CD4-positive, alpha-beta T cell treated with Interleukin-4 for 4 hours (primary cell): Measurements from ENCODE around the gene CYP3A4.
"Not testable (repeated sequence)": the region's sequence is repeated elsewhere in the genome, so short reads cannot be mapped to it uniquely, and the experiment has no call there.

Experiments used
- DNase-seq: peaks from one replicate; pipeline ENCODE4 v3.0.0-alpha.2; 2020

CYP3A4 gene

DNA sequence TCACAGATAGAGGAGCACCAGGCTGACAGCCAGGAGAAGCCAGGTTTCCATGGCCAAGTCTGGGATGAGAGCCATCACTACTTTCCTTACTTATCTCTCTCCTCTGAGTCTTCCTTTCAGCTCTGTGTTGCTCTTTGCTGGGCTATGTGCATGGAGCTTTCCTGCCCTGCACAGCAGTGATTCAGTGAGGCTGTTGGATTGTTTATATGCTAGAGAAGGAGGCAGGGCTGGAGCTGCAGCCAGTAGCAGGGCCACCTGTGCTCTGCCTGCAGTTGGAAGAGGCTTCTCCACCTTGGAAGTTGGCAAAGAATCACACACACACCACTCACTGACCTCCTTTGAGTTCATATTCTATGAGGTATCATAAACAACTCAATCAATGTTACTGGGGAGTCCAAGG, at the start of gene CYP3A4:
Gene CYP3A4 (minus strand): TSS at position 178 of the 400 bp plus-strand sequence. CDS start 103 bp downstream, at position 75.
- DNase-seq = no peak

DNA sequence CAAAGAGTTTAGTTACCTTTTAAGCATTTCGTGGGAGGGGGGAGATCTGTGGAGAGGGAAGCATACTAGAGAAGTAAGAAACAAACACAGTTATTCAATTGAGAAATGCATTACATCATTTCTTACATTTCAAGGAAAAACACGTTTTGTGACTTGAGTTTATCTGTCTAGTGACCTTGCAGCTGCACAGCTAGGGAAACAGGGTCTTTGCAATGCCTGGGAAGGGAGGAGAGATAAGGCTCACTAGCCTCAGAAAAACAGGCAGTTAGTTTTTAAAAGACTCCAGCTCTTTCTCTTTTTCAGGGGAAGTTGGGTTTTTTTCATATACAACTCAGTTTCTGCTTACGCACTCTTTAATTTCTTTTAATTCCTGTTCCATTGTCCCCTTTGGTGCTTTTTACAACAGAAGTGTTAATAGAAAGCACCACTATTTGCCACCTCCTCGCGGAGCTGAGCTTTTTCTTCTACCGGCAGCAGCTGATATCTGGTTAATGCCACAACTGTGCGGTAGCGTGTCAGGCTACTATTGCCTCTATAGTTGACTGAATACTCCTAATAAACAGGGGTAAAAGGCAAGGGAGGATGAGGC, 49.4 kb upstream of the CYP3A4 start:
- DNase-seq = no peak

DNA sequence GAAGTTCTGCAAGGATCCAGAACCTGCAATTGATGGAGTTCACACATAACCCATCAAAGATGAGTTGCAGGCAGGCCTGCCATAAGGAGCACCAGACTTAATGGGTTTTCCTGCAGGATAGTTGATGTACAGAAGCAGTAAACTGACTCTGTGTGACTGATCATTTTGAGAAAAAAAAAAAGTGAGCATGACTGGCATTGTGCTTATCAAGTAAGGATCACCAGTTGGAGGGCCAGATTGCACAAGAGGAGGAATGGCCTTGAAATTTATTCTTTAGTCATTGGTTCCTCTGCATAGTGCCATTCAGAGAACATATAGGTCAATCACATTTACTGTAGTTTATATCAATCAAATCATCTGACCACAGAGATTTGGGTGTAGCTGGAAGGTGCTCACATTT, 47.6 kb upstream of the CYP3A4 start:
- DNase-seq = no peak

DNA sequence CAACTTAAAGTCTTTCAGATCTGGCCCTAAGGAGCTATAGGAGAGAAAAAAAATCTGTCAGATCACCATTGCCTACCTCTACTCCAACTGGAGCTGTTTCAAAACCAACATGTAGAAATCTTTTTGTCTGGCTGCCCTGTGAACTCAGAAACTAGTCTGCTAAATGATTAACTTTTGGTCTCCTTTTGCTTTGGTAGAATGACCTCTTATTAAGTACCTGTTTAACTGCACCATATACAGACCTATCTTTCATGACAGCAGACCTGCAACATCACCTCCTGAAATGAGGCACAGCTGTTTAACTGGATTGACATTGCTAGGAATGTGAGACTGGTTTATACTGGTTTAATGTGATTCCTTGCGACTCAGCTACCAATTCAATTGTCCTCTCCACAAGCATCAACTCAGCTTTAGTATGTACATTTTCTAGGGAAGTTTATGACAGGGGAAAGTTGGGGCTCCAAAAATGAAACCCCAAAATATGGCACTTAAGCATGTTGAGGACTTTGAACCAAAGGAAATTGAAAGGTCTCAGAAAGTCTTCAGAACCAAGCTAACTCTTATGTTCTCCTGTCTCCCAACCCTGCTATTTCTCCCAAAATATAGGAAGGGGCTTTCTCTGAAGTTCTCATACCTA, 45.7 kb upstream of the CYP3A4 start:
- no peak for DNase-seq

DNA sequence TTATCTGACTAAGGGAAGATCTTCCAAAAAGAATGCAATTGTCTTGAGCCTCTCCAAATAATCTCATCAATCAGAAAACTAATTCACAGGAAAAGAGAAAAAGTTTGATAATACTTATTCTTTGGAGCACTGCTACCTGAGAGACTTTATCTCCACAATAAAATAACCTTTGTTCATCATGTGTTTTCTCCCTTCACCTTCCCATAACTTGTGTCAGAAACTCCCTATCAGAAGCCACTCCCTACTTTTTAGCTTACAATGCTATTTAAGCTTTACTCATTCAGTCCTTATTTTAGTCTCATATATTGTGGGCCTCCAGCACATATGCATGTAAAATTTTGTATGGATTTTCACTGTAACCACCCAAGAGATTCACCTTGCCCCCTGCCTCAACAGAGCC, 44.8 kb upstream of the CYP3A4 start:
- no peak for DNase-seq

DNA sequence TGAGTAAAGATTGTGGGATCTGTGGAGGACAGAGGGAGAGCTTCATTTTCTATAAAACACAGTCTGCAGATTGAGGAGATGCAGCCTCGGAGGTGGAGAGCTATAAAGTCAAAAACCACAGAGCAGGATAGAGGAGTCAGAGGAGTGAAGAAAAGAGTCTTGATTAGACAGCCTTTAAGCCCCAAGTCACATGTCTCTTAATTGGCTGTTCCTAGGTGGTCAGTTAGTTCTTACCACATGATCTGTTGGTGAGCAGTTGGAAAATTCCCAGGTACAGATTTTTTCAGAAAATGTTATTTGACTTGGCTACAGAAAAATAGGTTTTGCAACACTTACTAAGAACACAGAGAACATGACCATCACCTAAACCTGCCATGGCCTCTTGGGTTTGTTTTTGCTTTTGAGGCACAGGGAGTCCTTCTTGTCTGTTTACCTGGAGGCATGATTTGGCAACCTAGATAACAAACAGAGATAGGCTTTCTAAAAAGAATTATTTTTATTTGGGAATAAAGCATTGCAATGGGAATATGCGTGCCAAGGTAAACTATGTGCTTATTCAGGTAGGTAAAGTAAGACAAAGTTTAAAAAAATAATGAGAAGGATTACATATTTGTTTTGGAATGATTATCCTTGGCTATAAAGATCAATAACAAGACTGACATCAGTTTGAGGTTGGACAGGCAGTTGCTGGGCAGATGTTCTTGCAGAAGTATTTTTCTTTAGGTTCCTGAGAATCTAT, 43.2 kb upstream of the CYP3A4 start:
- no peak for DNase-seq

DNA sequence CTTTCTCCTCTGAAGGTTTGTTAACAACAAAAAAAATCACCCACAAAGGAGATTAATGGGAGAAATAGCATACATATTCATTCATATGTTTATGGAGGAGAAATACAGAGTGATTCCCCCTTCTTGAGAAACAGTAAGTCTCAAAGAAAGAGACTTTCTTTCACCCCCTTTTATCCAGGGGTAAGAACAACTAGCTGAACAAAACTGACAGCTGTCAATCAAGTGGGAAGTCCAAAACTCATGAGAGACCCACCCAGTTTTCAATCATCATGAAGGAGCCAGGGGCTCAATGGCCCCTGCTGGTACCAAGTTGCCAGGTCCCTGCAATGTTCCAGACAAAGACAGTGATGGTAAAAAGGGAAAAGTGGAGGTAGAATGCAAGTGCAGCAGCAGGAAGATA, 41.9 kb upstream of the CYP3A4 start:
- DNase-seq = no peak

DNA sequence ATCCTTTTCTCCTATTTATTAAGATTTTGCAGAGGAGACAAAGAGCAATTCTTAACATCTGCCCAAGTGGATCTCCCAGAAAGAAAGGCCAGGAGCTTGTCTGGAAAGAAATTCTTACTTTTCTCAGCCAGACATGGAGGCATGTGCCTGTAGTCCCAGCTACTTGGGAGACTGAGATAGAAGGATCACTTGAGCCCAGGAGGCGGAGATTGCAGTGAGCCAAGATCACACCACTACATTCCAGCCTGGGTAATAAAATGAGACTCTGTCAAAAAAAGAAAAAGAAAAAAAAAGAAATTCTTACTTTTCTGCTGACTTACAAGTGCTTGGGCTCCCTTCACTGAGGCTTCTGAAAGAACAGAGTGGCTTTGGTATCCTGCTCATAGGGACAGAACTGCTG, 41.5 kb upstream of the CYP3A4 start:
- DNase-seq = no peak

DNA sequence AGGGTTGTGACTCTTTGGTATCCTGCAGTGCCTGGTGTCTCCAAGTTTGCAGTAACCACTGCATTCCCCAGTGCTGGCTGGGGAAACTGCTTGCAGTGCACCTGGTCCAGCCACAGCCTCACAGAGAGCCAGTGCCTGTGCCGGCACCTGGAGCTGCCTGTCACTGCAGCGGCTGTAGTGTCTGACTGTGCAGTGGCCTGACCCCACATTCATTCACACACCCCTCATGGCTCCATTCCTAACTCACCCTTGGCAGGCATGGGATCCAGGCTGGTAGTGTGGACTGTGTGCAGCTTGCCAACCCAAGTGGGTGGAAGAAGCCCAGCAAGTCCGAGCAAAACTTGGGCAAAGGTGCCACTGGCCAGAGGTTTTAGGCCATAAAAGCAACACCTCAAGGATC, 40.1 kb upstream of the CYP3A4 start:
- no peak for DNase-seq

DNA sequence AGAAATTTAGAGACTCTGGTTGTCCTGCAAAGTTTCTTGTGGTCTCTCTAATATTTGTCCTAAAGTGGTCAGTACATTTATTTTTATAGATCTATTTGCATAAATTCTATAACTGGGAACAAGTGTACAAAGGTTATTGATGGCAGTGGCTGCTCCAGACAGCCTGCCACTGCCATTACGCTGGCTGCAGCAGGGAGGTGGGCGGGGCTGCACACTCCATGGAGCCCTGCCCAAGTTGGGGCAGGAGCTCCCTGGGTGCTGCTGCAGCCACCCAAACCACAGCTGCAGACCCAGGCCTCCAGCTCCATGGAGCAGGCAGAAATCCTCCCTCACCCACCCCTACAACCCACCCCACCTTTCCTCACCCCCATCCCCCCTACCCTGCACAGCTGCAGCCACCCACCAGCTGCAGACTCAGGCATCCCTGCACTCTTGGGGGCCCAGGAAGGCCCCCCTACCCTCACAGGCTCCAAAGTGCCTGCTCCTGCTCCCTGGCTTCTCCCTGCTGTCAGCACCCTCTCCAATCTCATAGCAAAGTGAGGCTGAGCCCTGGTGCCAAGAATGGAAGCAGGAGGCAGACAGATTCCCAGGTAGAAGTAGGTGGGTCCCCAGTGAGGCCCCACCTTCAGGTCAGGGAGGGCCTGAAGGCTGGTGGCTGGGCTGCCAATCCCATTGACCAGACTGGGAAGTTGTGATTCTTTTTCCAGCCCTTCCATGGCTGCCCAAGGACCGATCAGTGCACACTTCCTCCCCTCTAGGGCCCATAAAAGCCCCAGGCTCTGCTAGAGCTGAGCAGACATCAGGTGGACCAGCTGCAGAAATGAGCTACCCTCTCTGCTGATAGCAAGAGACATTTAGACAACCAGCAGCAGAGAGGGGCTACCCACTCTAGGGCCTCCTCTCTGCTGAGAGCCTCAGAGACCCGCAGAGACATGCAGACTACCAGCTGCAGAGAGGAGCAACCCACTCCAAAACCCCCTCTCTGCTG, 39.0 kb upstream of the CYP3A4 start:
- no peak for DNase-seq

DNA sequence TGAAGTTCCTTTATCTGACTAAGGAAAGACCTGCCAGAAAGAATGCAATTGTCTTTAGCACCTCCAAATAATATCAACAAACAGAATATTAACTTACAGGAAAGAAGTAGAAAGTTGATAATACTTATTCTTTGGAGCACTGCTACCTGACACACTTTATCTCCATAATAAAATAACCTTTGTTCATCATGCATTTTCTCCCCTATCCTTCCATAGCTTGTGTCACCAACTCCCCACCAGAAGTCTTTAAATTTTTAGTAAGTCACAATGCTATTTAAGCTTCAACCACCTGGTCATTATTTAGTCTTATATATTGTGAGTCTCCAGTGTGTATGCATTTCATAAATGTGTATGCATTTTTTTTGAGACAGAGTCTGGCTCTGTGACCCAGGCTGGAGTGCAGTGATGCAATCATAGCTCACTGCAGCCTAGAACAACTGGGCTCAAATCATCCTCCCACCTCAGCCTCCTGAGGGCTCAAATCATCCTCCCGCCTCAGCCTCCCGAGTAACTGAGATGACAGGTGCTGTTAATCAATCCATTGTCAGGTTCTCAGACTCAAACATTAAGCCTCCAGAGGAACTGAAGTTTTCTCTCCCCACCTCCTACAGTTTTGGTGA, 36.5 kb upstream of the CYP3A4 start:
- DNase-seq = no peak

DNA sequence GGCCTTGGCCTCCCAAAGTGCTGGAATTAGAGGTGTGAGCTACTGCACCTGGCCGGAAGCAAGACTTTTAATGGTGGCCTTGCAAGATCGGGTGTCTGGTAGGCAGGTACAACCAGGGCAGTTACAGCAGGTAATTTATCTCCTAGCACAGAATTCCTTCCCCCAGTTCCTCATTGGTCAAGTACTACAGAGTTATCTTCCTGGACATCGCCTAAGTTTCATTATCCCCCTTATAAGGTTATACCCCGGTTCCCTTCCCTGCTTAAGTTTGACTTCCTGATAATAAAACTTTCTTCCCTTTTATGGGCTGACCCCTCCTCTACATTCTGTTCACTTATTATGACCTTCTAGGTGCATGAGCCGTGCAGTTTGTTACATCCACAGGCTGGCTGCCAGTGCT, 24.8 kb upstream of the CYP3A4 start:
- DNase-seq = no peak

DNA sequence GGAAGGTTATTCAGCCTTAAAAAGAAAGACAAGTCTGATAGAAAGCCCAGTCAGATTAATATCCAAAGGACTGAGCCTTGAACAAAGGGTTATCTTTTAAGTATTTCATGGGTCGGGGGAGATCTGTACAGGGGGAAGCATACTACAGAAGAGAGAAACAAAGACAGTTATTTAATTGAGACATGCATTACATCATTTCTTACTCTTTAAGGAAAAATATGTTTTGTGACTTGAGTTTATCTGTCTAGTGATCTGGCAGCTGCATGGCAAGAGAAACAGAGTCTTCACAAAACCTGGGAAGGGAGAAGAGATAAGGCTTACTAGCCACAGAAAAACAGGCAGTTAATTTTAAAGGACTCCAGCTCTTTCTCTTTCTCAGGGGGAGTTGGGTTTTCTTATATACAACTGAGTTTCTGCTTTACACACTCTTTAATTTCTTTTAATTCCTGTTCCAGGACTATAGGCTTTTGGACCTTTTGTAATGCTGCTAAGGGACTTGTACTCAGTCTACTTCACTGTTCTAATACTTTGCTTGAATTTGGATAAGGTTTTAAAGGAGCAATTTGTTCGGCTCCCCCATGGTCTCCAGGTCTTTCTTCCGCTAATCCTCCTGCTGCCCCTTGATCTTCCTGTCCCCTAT, 23.0 kb upstream of the CYP3A4 start:
- no peak for DNase-seq

DNA sequence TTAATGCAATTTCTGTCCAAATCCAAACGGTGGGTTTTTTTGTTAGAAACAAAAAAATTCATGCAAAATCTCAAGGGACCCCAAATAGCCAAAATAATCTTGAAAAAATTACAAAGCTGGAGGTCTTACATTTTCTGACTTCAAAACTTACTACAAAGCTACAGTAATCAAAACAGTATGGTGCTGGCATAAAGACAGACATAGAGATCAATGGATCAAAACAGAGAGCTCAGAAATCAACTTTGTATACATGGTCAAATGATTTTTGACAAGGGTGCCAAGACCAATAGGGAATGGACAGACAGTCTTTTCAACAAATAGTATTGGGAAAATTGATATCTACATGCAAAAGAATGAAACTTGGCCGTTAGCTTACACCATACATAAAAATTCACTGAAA, 21.7 kb upstream of the CYP3A4 start:
- DNase-seq = no peak

DNA sequence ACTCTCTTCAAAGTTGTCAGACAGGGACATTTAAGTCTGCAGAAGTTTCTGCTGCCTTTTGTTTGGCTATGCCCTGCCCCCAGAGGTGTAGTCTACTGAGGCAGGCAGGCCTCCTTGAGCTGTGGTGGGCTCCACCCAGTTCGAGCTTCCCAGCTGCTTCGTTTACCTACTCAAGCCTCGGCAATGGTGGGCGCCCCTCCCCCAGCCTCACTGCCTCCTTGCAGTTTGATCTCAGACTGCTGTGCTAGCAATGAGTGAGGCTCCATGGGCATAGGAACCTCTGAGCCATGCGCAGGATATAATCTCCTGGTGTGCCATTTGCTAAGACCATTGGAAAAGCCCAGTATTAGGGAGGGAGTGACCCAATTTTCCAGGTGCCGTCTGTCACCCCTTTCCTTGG, 19.1 kb upstream of the CYP3A4 start:
- not testable (repeated sequence) for DNase-seq

DNA sequence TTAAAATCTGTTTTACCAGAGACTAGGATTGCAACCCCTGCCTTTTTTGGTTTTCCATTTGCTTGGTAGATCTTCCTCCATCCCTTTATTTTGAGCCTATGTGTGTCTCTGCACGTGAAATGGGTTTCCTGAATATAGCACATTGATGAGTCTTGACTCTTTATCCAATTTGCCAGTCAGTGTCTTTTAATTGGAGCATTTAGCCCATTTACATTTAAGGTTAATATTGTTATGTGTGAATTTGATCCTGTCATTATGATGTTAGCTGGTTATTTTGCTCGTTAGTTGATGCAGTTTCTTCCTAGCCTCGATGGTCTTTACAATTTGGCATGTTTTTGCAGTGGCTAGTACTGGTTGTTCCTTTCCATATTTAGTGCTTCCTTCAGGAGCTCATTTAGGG, 17.4 kb upstream of the CYP3A4 start:
- DNase-seq = not testable (repeated sequence)

DNA sequence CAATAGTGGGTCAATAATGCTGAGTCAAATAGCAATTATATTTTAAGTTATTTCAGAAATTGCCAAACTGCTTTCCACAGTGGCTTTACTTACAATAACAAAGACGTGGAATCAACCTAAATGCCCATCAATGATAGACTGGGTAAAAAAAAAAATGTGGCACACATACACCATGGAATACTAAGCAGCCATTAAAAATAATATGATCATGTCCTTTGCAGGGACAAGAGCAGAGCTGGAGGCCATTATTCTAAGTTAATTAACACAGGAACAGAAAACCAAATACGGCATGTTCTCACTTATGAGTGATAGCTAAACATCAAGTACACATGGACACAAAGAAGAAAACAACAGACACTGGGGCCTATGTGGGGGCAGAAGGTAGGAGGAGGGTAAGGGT, 15.0 kb upstream of the CYP3A4 start:
- DNase-seq = no peak

DNA sequence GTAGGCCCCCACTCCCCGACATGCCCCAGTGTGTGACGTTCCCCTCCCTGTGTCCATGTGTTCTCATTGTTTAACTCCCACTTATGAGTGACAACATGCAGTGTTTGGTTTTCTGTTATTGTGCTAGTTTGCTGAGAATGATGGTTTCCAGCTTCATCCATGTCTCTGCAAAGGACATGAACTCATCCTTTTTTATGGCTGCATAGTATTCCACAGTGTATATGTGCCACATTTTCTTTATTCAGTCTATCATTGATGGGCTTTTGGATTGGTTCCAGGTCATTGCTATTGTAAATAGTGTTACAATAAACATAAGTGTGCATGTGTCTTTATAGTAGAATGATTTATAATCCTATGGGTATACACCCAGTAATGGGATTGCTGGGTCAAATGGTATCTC, 11.9 kb upstream of the CYP3A4 start:
- DNase-seq = not testable (repeated sequence)

DNA sequence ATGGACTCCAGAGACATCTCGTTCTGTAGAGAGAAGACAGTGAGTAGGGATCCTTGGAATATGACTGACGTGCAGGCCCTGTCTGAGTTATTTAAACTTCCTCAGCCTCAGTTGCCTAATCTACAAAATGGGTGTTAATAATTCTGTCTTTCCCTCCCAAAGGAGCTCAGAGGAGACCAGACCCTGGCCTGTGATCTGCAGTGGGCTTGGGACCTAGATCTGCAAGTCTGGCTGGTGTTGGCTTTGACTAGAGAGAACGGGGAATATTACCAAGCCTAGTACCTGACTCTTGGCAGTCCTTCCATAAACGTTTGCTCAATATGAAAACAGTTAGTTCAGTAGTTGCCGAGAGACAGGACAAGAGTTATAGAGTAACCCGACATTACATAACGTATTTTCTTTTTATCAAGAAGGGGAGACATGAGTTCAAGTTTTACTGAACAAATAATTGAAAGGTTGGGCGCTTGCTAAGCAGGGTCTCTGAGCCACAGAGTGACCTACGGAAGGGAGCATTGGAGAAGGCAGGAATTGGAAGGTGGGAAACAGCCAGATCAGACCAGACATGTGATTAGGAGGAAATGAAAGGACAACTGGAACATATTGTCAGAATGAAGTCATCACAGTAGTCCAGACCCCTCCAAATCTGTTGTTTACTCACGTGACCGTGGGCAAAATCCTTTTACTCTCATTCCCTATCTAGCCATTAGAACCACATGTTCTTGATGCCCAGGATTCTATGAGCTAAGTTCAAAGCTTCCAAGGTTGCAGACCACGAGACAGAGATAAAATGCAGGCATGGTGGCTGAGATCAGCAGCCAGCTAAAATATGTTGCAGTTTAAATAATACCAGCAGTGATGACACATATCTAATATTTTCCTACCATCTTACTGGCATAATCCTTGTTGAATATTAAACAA, 10.9 kb upstream of the CYP3A4 start:
- no peak for DNase-seq

DNA sequence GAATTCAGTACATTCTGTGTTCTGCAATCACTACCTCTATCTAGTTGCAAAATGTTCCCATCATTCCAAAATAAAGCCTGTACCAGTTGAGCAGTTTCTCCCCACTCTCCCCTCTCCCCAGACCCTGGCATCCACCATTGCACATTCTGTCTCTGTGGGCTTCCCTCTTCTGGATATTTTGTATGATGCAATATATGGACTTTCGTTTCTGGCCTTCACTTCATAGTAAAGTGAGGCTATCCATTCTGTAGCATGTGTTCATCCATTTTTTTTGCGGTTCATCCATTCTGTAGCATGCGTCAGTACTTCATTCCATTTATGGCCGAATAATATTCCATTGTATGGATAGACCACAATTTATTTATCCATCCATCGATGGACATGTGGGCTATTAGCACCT, 9.5 kb upstream of the CYP3A4 start:
- DNase-seq = no peak

DNA sequence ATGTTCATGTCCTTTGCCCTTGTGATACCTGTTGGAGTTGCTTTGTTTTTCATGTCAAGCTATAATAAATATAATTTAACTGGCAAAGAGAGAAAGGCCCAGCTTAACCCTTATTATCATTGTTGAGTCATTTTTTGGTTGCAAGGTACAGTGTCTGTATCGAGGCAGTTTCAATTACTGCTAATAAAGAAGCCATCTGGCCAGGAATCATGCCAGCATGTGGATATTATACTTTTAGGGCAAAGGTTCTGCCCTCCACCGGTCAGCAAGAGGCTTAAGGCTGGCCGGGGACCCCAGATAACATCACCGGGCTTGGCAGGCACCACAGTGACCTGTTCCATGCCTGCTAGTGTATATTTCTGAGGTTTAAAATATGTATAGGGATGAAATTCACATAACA, 9.0 kb upstream of the CYP3A4 start:
- DNase-seq = no peak
